NCI-H226 (cell line): ENCODE measurements around the gene SGSH.
"Not testable (repeated sequence)": the region's sequence is repeated elsewhere in the genome, so short reads cannot be mapped to it uniquely, and the experiment has no call there.

Source experiments
- DNase-seq: peaks from one replicate; pipeline ENCODE4 v3.0.0-alpha.2; 2015

The SGSH gene

DNA sequence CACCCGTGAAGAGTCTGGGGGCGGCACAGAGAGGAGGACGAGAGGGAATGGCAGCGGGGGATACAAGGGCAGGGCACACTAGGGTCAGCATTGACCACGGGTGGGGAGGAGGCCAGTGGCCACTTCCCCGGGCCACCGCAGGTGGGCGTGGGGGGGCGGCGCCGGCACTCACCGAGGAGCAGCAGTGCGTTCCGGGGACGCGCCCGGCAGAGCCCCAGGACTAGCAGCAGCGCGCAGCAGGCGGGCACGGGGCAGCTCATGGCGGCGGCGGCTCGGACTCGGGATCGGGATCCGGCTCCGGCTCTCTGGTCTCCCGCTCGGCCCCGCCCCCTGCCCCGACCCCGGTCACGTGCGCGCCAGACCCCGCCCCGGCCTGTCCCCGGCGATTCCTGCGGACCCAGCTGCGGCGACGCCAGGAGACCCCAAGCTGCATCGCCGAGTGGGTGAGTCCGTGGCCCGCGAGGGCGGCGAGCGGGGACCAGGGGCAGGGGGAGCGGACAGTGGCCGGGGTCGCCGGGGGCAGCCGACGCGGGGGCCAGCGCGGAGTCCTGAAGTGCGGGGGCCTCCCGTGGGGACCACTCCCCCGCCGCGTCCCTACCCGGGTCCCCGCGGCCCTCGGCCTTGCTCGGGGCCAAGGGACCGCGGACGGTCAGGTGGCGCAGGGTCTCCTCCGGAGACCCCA, at the start of gene SGSH, which contains the start of gene SLC26A11:
Gene SGSH (minus strand): TSS at position 280 of the 682 bp plus-strand sequence. CDS start 20 bp downstream, at position 260.
Gene SLC26A11 (plus strand): TSS at position 374 of the 682 bp plus-strand sequence. CDS start 1,134 bp downstream, outside the sequence.
- peak; percentile 57 for DNase-seq

DNA sequence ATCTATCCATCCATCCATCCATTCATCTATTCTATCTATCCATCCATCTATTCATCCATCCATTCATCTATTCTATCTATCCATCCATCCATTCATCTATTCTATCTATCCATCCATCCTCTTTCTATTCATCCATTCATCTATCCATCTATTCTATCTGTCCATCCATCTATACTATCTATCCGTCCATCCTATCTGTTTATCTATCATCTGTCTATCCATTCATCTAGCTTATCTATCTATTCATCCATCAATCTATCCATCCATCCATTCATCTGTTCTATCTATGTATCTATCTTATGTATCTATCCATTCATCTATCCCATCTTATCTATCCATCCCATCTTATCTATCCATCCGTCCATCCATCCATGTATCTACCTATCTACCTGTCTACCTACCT, 49.3 kb upstream of the SGSH start:
- DNase-seq, result no peak

DNA sequence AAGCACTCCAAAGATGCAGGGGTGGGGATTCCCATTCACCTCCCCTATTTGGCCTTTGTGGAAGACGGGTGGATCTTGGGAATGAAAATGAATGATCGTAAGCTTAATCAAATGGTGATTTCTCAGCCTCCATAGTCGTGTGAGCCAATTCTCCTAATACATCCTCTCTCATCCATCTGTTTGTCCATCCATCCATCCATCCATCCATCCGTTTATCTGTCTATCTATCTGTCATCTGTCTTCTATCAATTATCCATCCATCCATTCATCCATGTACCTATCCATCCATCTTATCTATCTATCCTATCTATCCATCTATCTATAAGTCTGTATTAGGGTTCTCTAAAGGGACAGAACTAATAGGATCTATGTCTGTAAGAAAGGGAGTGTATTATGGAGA, 48.3 kb upstream of the SGSH start:
- no peak for DNase-seq

DNA sequence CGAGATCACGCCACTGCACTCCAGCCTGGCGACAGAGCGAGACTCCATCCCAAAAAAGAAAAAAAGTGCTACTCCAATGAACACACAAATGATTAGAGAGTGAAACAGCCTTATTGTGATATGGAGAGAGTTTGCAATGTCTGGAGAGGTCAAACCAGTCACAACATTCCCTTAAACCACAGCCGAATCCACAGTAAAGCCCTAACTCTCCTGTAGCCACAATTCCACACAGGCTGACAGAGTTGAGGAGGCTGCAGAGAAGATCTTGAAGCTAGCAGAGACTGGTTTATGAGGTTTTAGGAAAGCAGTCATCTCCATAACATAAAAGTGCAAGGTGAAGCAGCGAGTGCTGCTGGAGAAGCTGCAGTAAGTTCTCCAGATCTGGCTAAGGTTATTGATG, 47.3 kb upstream of the SGSH start:
- DNase-seq, result no peak

DNA sequence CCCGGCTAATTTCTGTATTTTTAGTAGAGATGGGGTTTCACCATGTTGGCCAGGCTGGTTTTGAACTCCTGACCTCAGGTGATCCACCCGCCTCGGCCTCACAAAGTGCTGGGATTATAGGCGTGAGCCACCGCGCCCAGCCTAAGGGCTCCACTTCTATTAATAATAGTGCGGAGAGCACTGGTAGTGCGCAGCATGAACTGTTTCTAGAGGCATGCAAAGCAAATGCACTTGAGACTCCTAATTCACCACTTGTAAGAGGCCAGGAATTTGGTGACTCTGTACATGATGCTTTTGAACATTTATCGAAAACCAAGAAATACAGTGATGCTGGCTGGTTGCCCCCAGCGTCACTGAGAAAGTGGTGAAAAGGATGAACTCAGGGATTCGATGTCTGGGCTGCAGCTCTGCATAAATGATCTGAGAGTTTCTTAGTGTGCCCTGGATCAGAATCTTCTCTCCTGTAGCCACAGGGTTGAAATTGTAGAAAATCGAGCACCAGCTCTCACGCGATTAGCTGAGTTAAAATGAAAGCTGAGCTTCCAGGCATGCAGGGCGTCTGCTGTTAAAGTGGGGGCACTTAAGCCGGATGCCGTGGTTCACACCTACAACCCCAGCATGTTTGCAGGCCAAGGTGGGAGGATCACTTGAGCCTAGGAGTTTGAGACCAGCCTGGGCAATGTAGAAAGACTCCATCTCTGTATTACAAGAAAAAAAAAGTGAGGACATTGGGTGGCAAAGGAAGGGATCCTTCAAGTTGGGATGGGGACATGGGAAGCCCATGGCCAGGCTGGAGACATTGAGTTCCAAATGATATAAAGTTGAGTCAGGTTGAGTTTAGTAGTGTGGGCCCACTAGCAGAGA, 45.3 kb upstream of the SGSH start:
- DNase-seq, result no peak

DNA sequence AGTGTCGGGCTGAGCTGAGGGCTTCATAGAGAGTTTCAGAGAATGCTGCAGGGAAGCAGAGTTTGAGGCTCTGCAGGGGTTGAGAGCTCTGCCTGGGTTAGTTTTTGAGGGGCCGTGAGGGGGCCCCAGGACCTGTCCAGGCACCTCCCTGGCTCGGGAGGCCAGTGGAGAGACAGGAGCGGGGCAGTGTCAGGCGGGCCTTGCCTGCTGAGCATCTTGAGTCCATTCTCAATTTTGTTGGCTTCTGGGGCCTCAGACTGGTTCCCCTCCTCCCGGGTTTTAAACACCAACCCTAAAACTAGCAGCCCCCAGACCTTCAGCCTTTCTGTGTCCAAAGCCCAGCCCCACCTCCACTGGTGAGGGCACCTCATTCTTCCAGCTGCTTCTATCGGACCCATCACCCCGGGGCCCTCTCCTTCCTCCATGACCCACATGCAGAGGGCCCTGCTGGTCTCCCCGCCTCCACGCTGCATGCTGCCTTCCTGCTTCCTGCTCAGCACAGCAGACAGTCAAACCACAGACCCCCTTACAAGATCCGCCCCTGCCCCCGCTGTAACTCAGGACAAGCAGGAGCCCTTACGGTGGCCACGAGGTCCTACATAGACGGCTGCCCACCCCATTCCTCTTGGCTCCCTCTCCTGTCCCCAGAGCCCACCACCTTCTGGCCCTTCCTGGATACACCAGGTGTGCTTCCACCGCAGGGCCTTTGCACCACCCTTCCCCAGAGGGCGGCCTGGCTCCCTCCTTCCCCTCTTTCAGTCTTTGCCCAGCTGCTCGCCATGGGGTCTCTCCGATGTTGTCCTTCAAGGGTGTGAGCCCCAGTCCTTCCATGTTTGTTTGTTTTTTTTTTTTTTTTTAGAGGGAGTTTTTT, 44.3 kb upstream of the SGSH start:
- no peak for DNase-seq

DNA sequence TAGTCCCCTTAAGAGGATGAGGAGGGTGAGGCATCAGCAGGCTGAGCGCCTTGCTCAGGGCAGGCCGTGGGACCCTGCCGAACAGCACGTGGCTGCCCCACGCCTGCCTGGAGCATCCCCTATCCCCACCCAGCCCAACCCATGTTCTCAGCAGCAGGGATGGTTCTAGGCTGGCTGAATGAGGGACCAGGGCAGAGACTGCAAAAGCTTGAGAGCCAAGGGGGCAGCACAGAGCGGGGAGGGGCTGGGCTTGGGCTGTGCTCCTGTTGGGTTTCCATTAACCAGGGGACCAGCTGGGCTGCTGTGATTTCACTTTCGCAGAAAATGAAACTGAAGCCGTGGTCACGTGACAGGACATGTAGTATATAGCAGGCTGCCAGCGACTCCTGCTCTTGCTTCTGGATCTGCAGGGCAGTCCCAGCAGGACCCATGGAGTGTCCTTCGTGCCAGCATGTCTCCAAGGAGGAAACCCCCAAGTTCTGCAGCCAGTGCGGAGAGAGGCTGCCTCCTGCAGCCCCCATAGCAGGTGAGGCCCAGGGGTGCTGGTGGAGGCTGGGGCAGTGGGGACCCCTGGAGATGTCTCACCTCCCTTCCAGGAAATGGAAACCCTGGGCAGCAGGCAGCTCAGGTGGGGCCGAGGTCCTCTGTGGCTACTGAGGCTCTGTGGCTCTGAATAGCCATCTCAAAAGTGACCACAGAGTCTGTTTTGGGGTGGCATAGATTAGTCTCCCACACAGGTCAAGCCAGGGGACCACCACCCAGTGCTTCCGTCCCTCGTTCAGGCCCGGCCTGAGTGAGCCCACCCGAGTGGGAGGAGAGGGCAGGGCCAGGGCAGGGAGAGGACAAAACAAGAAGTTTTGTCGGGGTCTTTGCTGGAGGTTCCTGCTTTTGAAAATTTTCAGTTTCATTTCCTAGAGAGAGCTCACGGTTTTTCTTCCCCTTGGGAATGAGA, 43.4 kb upstream of the SGSH start:
- no peak for DNase-seq

DNA sequence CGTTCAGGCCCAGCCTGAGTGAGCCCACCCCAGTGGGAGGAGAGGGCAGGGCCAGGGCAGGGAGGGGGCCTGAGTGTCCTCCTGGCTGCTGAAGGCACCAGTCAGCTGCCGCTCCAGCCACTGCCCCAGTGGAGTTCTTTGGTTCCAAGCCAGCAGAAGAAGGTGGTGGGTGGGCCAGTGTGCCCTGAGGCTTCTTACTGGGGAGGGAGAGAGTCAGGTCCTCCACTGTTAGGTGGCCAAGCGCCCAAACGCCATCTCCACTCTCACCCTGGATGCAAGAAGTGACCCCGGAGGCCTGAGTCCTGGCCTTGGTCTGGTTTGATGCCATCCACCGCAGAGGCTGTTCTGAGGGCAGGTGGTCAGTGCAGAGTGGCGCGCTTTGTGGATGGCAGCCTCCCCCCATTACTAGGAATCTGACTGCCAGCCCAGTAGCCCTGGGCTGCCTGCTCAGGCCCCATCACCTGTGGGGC, 42.7 kb upstream of the SGSH start:
- no peak for DNase-seq

DNA sequence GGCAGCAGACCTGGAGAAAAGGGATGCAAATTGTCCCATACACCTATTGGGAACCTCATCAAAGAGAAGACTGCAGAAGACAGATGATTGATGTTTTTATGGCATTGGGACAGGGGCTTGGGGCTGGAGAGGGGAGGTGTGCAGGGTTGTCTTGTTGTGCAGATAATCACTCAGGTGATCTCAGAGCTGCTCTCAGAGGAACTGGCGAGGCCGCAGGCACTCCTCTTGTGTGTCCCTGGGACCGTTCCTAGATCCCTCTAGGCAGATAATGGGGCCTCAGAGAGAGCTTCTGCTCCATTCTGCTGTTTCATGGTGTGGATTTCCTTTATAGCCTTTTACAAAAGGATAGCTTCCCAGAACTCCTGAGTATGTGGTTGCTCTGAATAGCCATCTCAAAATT, 42.2 kb upstream of the SGSH start:
- DNase-seq, result no peak

DNA sequence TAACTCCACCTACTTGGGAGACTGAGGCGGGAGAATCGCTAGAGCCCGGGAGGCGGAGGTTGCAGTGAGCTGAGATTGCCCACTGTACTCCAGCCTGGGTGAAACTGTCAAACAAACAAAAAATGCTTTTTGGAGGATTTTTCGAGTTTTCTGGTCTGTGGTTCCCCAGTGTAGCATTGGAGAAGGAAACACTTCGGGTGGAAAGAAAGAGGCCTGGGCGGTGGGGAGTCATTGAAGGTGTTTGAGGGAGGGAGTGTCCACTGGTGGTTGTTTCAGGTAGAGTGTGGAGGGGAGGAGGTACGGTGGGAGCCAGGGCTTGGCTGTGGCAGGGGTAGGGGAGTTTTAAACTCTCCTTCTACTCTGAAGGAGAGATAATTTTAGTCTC, 41.8 kb upstream of the SGSH start:
- no peak for DNase-seq

DNA sequence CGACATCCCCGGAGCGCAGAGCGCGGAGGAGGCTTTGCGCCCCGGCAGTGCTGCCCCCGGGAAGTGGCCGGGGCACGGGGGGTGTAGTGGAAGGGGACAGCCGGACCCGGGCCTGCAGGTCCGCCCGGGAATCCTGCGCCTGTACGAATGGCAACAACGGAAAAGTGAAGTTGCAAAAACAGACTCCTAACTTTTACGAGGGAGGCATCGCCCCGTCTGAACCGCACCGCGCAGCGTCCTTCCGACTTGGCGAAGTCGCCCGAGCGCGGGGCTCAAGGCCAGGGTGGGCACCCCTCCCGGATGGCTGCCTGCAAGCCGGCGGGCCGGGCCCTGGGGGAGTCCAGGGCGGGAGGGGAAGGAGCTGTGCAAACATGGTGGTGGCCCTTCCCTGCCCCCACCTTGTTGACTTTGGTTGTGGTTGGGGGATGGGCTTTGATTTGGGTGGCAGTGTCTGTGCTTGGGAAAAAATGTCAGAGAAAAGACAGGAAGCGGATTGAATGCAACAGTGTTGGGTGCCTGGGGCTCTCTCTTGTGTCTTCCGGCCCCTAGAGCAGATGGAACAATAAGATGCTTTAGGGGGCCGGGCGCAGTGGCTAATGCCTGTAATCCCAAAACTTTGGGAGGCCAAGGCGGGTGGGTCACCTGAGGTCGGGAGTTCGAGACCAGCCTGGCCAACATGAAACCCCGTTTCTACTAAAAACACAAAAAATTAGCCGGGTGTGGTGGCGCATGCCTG, 41.2 kb upstream of the SGSH start:
- peak; percentile 6 for DNase-seq

DNA sequence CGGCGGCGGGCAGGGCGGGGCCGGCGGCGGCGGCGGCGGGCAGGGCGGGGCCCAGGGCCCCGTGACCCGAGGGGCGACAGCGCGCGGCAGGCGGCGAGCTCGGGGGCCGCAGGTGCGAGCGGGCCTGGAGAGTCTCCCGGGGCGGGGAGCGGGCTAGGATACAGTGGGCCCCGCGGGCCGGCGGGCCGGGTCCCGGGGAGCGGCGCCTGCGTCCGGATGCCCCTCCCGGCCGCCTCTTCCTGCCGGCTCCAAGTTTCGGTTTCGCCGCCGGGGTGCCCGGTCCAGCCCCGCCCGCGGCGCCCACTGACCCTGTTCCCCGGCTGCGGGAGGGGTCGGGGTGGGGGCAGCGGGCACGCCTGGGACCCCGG, 40.6 kb upstream of the SGSH start, which contains the start of gene RNF213:
Gene RNF213 (plus strand): TSS at position 62 of the 368 bp plus-strand sequence. CDS start 2,830 bp downstream, outside the sequence.
- DNase-seq, result peak; percentile 3

DNA sequence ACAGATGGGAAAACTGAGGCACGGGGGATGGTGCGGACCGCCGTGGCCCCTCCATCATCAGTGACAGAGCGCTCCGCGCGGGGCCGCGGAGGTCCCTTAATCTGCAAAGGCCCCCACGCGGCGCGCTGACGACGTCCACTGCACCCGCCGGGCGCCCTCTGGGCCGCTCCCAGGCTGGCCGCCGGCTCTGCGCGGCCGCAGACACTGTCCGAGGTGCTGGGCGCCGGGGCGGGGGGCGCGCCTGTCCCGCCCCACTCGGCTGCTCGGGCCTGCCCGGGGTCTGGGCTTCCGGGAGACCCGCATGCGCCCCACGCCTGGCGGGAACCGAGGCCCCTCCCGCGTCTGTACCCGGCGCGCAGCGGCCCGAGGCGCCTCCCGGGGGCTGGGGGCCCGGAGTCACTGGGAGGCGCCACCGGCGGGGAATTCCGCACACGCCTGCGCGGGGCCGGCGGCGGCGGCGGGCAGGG, 40.0 kb upstream of the SGSH start:
- DNase-seq, result peak; percentile 74

DNA sequence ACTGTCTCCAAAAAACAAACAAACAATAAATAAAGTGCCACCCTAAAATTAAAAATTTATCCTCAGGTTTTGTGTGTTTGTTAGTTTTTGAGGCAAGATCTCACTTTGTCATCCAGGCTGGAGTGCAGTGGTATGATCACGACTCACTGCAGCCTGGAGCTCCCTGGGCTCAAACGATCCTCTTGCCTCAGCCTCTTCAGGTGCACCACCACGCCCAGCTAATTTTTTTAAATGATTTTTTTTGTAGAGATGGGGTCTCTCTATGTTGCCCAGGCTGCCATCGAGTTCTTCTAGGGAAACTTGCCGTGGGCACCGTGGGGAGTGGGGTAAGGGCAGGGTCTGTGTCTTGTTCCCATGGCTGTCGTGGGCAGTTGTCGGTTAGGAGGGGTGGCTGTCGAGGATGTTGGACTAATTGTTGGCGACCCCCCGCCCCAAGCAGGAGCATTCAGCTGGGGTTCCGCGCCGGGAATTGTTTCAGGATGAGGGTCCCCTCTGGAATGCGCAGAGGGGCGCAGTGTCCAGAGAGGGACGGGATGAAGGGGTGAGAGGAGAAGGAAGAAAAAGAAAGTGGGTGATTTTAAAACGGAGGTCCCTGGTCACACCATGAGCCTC, 39.4 kb upstream of the SGSH start:
- no peak for DNase-seq

DNA sequence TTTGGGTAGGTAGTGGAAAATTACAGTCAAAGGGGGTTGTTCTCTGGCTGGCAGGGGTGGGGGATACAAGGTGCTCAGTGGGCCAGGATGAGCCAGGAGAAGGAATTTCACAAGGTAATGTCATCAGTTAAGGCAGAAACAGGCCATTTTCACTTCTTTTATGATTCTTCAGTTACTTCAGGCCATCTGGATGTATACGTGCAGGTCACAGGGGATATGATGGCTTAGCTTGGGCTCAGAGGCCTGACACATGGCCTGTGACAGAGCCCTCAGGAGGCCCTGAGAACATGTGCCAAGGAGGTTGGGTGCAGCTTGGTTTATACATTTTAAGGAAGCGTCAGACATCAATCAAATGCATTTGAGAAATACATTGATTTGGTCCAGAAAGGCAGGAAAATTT, 38.2 kb upstream of the SGSH start:
- DNase-seq, result not testable (repeated sequence)

DNA sequence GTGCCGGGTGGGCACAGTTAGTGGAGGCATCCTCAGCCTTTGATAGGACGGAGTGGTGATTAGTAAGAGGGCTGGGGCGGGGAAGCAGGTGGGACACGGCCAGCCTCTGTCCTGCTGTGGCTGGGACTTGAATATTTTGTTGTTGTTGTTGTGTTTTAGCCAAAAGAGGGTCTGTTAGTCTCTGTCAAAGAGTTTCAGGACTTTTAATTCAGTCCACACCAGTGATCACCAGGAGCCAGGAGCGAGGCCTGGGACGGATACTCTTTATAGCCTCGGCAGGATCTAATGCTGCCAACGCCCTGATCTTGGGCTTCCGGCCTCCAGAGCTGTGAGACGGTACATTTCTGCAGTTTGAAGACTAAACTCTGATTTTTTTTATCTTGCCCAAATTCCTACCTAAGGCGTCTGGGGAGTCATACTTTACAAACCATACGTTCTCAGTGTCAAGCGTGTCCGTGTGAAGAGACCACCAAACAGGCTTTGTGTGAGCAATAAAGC, 37.6 kb upstream of the SGSH start:
- DNase-seq, result no peak

DNA sequence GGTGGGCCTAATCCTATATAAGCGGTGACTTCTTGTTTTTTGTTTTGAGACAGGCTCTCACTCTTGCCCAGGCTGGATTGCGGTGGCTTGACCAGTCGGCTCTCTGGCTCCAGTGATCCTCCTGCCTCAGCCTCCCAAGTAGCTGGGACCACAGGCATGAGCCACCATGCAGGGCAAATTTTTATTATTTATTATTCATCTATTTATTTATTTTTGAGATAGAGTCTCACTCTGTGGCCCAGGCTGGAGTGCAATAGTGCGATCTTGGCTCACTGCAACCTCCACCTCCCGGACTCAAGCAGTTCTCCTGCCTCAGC, 35.9 kb upstream of the SGSH start:
- no peak for DNase-seq

DNA sequence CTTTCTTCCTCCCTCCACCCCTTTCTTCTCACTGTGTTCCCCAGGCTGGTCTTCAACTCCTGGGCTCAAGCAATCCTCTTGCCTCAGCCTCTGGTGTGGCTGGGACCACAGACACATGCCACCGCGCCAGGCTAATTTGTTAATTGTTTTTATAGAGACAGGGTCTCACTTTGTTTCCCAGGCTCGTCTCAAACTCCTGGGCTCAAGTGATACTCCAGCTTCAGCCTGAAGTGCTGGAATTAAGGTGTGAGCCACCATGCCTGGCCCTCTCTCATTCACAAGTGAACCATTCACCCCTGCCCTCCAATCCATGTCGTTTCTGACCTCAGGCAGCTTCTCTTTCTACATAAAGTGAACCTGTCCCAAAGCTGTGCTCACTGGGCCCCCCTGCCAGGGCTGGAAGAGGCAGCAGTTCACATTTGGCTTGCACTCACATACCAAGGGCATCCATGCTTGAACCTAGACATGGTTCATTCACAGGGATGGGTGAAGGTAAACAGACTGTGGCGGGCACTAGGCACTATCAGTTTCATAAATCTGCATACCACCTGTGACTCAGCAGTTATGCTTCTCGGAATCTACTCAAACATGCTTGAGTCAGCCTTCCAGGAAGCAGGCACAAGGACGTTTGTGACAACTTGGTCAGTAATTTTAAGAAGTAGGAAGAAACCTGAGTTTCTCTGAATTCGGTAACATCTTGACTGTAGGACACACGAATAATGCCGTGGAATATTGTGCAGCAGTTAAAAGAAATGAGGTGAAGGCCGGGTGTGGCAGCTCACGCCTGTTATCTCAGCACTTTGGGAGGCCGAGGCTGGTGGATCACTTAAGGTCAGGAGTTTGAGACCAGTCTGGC, 34.5 kb upstream of the SGSH start:
- DNase-seq, result peak; percentile 63

DNA sequence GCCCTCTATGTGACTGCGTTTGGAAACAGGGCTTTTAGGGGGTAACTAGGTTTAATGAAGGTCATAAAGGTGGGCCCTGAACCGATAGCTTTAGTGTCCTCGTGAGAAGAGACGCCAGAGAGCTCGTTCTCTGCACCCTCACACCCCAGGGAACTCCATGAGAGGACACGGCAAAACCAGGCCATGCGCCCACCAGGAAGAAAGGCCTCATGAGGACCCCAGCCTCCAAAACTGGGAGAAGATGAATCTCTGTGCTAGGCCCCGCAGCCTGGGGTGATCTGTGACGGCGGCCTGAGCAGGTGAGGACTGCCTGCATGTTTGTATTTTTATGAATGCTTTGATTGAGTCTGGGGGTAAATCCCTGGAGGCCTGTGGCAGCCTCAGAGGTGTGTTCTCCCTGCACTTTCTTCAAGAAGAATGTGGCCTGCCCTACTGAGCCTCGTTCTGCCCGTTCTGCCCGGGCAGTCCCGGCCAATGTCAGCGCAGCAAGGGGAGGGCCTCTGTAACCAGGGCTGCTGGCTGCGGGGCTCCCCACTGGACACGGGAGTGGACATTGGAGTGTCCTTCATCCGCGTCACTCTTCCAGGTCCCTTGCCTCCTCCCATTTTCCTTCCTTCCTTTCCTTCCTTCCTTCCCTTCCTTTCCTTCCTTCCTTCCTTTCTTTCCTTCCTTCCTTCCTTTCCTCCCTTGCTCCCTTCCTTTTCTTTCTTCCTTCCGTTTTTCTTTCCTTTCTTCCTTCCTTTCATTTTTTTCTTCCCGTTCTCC, 33.7 kb upstream of the SGSH start:
- no peak for DNase-seq
